Neural crest cell (in vitro differentiated cells): ENCODE data around the gene CIB1. TPM values are rescaled to one million over a fixed set of nuclear protein-coding genes. Genes with fewer than 3 reads are reported as not detected.

Experiments
- DNase-seq: peaks from one replicate; pipeline ENCODE4 v3.0.0; 2021; ENCODE audit warnings: low read depth, mixed read lengths, low spot score
- H3K27ac Mint-ChIP-seq: one replicate; pipeline ENCODE4 v1.8.0; 2021; ENCODE audit warnings: mild to moderate bottlenecking, mixed read lengths; ENCODE audit not compliant: unreplicated experiment
- H3K27me3 Mint-ChIP-seq: 2 replicates; pipeline ENCODE4 v1.8.0; 2021; ENCODE audit warnings: low read depth, mild to moderate bottlenecking, mixed read lengths
- H3K36me3 Mint-ChIP-seq: 2 replicates; pipeline ENCODE4 v1.8.0; 2021; ENCODE audit warnings: low read depth, mild to moderate bottlenecking, mixed read lengths
- H3K4me1 Mint-ChIP-seq: 2 replicates; pipeline ENCODE4 v1.8.0; 2021; ENCODE audit warnings: mixed read lengths
- H3K4me3 Mint-ChIP-seq: one replicate; pipeline ENCODE4 v1.8.0; 2021; ENCODE audit warnings: mild to moderate bottlenecking, mixed read lengths
- H3K9me3 Mint-ChIP-seq: 2 replicates; pipeline ENCODE4 v1.8.0; 2021; ENCODE audit warnings: mixed read lengths
- CTCF ChIP-seq: fragments of 200-600 bp; sonication (generic); conservative IDR thresholded peaks from 2 replicates; pipeline ENCODE4 v1.5.0; 2021; ENCODE audit warnings: antibody characterized with exemption, mild to moderate bottlenecking
- total RNA-seq: library from RNA; stranded (reverse); gene quantifications from 2 replicates; pipeline ENCODE4 v1.2.1, GENCODE V29; 2021

CIB1 gene
- total RNA-seq, 1 donor from 2014 or later, result 23.1 TPM

GRCh38 chr15:90268415-90268814 lies 34.7 kb upstream of the CIB1 start:
- no peak overlapping the region for H3K27ac Mint-ChIP-seq

GRCh38 chr15:90266485-90266884 lies 32.7 kb upstream of the CIB1 start:
- no peaks in the 10 kb centered on the region for H3K9me3 Mint-ChIP-seq
- peak overlapping the region; percentile 93 for H3K4me3 Mint-ChIP-seq
- TF ChIP-seq CTCF, result no peak
- peaks cover 8% of the 10 kb centered on the region for H3K27me3 Mint-ChIP-seq
- peaks cover 8% of the 10 kb centered on the region for H3K36me3 Mint-ChIP-seq
- H3K4me1 Mint-ChIP-seq, result peaks cover 67% of the 10 kb centered on the region
- no peak for DNase-seq
- H3K27ac Mint-ChIP-seq, result peak overlapping the region; percentile 83

More at GRCh38 chr15:90268415-90268814, 34.7 kb upstream of the CIB1 start:
- peaks cover 53% of the 10 kb centered on the region for H3K4me1 Mint-ChIP-seq
- TF ChIP-seq CTCF, result no peak
- DNase-seq, result no peak
- peaks cover 8% of the 10 kb centered on the region for H3K36me3 Mint-ChIP-seq
- no peaks in the 10 kb centered on the region for H3K27me3 Mint-ChIP-seq
- peak overlapping the region; percentile 93 for H3K4me3 Mint-ChIP-seq
- no peaks in the 10 kb centered on the region for H3K9me3 Mint-ChIP-seq

GRCh38 chr15:90266061-90266431 lies 32.3 kb upstream of the CIB1 start:
- H3K4me3 Mint-ChIP-seq, result peak overlapping the region; percentile 93

GRCh38 chr15:90265271-90266060 lies 31.7 kb upstream of the CIB1 start, which contains the start of gene NGRN:
Gene NGRN (plus strand): TSS chr15:90265672. CDS start chr15:90265713, 41 bp downstream.
- peaks cover 7% of the 10 kb centered on the region for H3K36me3 Mint-ChIP-seq
- H3K4me1 Mint-ChIP-seq, result peaks cover 65% of the 10 kb centered on the region
- H3K9me3 Mint-ChIP-seq, result no peaks in the 10 kb centered on the region
- DNase-seq, result peak; percentile 79
- TF ChIP-seq CTCF, result no peak
- H3K27me3 Mint-ChIP-seq, result peaks cover 8% of the 10 kb centered on the region
- H3K4me3 Mint-ChIP-seq, result peak within 1 kb of the TSS; percentile 93
- peak within 1 kb of the TSS; percentile 97 for H3K27ac Mint-ChIP-seq

More at GRCh38 chr15:90266061-90266431, 32.3 kb upstream of the CIB1 start:
- Mint-ChIP-seq H3K27ac (peak overlapping the region; percentile 97), H3K9me3 (no peaks in the 10 kb centered on the region), H3K27me3 (peaks cover 8% of the 10 kb centered on the region), H3K4me1 (peaks cover 67% of the 10 kb centered on the region), H3K36me3 (peaks cover 8% of the 10 kb centered on the region)
- TF ChIP-seq CTCF, result no peak
- DNase-seq, result peak; percentile 6

GRCh38 chr15:90264671-90265070 lies 30.9 kb upstream of the CIB1 start:
- Mint-ChIP-seq H3K27me3 (peaks cover 8% of the 10 kb centered on the region), H3K4me1 (peaks cover 59% of the 10 kb centered on the region), H3K36me3 (peaks cover 4% of the 10 kb centered on the region), H3K4me3 (peak overlapping the region; percentile 93), H3K27ac (peak overlapping the region; percentile 97), H3K9me3 (no peaks in the 10 kb centered on the region)
- no peak for TF ChIP-seq CTCF
- DNase-seq, result no peak
